Measurements from ENCODE around the gene SLC39A9.

Gene SLC39A9

GRCh38 chr14:69398053-69398817 lies at the start of gene SLC39A9, which contains the start of gene ERH:
SLC39A9 (plus strand) TSS chr14:69398692; CDS start chr14:69399370, 678 bp downstream.
ERH (minus strand) TSS chr14:69398299; CDS start chr14:69398233, 66 bp downstream.
- DNase-seq = peak; percentile 95

- DNase-seq = no peak
Measured at GRCh38 chr14:69349091-69349777, 49.3 kb upstream of the SLC39A9 start.

- no peak for DNase-seq
Measured at GRCh38 chr14:69350892-69351291, 47.6 kb upstream of the SLC39A9 start.

GRCh38 chr14:69351385-69351784 lies 47.1 kb upstream of the SLC39A9 start:
- DNase-seq = no peak

- no peak for DNase-seq
Measured at GRCh38 chr14:69351911-69352310, 46.6 kb upstream of the SLC39A9 start.

- no peak for DNase-seq
Measured at GRCh38 chr14:69353168-69353567, 45.3 kb upstream of the SLC39A9 start.

- peak; percentile 64 for DNase-seq
Measured at GRCh38 chr14:69354383-69355153, 43.9 kb upstream of the SLC39A9 start.

- DNase-seq = no peak
Measured at GRCh38 chr14:69355154-69355597, 43.3 kb upstream of the SLC39A9 start.

- no peak for DNase-seq
Measured at GRCh38 chr14:69355607-69356281, 42.7 kb upstream of the SLC39A9 start.

- no peak for DNase-seq
Measured at GRCh38 chr14:69356903-69357543, 41.5 kb upstream of the SLC39A9 start.

- DNase-seq = no peak
Measured at GRCh38 chr14:69357544-69358200, 40.8 kb upstream of the SLC39A9 start.

GRCh38 chr14:69358233-69358963 lies 40.1 kb upstream of the SLC39A9 start:
- no peak for DNase-seq

- DNase-seq = no peak
Measured at GRCh38 chr14:69358966-69359365, 39.5 kb upstream of the SLC39A9 start.

- no peak for DNase-seq
Measured at GRCh38 chr14:69360438-69361108, 37.9 kb upstream of the SLC39A9 start.

- no peak for DNase-seq
Measured at GRCh38 chr14:69363055-69363454, 35.4 kb upstream of the SLC39A9 start.

GRCh38 chr14:69363964-69364363 lies 34.5 kb upstream of the SLC39A9 start:
- DNase-seq = no peak

GRCh38 chr14:69364378-69364777 lies 34.1 kb upstream of the SLC39A9 start:
- no peak for DNase-seq

- no peak for DNase-seq
Measured at GRCh38 chr14:69366069-69366468, 32.4 kb upstream of the SLC39A9 start.

- DNase-seq = no peak
Measured at GRCh38 chr14:69366761-69367160, 31.7 kb upstream of the SLC39A9 start.

GRCh38 chr14:69368381-69368780 lies 30.1 kb upstream of the SLC39A9 start:
- no peak for DNase-seq
